GM18858 (cell line): Measurements from ENCODE around the gene ETS2.

Experiments used
- ATAC-seq: cut with Tn5 transposase; IDR thresholded peaks from one replicate; pipeline ENCODE4 v1.9.1; 2021; ENCODE audit not compliant: unreplicated experiment

Gene ETS2

DNA sequence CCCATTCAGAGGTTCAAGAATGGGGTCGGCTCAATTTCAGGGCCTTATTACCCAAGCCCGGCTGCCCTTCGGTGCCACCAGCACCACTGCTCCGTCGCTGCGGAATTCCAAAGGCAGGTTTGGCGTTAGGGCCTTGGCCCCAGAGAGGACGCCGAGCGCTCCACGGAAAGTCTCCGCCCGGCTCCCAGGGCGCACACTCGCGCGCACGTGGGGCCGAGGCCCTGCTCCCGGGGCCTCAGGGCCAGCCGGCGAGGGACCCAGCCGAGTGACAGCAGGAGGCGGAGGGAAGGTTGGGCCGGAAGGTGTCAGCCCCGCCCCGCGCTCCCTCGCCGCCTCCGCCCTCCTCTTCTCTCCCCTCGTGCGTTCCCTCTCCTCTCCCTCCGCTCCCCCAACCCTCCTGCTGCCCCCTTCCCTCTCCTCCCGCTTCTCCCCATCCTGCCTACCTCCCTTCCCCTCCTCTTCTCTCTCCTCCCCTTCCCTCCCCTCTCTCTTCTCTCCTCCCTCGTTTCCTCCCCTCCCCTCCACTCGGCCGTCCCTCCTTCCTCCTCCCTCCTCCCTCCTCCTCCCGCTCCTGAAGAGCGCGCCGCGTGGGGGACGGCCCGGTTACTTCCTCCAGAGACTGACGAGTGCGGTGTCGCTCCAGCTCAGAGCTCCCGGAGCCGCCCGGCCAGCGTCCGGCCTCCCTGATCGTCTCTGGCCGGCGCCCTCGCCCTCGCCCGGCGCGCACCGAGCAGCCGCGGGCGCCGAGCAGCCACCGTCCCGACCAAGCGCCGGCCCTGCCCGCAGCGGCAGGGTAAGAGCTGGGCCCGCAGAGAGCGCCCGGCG, at the start of gene ETS2:
Gene ETS2 (plus strand): TSS at position 602 of the 825 bp plus-strand sequence. CDS start 4,106 bp downstream, outside the sequence.
- peak; percentile 56 for ATAC-seq

DNA sequence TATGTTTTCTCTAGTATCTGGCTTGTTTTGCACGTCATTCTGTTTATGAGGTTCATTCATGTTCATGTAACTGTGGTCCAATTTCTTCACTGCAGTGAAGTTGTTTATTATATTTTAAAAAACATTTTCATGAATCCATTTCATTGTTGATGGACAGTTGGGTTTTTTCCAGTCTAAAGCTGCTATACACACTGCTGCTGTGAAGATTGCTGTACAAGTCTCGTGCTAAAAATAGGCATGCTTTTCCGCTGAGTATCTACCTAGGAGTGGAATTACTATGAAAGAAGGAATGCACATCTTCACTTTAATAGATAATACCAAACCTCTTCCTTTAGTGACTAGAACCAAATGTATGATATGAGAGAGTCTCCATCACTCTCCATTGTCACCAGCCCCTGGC, 49.0 kb upstream of the ETS2 start:
- no peak for ATAC-seq

- no peak for ATAC-seq
Observed at GRCh38 chr21:38758501-38759214, 47.1 kb upstream of the ETS2 start.

- ATAC-seq = no peak
Observed at GRCh38 chr21:38759413-38759812, 46.3 kb upstream of the ETS2 start.

DNA sequence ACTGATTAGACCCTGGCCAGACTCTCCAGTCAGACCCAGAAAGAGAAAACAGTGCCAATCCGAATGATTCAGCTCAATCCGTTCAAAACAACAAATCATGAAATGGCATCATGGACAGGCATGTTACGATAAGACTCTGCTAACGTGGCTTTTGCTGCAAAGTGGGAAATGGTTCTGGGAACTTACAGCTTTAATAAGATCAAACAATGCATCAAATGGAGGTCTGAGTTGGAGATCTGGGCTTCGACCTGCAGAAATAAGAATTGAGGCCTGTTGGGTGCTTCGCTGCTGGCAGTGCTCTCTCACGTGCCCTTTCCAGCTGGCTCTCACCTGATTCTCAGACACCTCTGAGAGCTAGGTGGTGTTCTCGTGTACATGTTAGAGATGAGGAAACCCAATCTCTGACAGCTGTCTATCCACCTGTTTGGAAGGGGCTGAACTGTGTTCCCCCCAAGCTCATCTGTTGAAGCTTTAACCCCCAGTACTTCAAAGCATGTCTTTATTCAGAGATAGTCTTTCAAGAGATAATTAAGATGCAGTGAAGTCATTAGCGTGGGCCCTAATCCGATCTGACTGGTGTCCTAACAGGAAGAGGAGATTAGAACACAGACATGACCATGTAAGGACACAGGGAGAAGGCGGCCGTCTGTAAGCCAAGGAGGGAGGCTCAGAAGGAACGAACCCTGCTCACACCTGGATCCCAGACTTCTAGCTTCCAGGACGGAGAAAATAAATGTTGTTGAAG, 45.5 kb upstream of the ETS2 start:
- ATAC-seq = no peak

DNA sequence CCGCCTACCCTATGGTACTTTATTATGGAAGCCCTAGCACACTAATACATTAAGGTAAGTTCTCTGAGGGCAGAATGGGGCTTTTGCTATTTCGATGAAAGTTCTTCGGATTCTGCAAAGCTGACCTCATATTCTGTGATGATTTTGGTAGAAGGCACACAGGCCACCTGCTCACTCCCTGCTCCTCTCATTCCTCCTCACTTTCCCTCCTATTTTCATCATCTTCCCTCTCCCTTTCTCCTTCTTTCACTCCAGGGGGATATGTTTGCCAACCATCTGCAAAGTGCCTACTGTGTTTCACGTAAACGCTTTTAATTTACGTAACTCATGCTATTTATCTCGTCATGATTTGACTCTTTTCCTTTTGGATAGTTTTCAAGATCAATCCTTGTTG, 45.0 kb upstream of the ETS2 start:
- no peak for ATAC-seq

- ATAC-seq = no peak
Observed at GRCh38 chr21:38761531-38761930, 44.2 kb upstream of the ETS2 start.

- ATAC-seq = no peak
Observed at GRCh38 chr21:38765056-38765455, 40.7 kb upstream of the ETS2 start.

GRCh38 chr21:38766987-38767722, 38.6 kb upstream of the ETS2 start:
- peak; percentile 89 for ATAC-seq

GRCh38 chr21:38768471-38769063, 37.2 kb upstream of the ETS2 start:
- no peak for ATAC-seq

DNA sequence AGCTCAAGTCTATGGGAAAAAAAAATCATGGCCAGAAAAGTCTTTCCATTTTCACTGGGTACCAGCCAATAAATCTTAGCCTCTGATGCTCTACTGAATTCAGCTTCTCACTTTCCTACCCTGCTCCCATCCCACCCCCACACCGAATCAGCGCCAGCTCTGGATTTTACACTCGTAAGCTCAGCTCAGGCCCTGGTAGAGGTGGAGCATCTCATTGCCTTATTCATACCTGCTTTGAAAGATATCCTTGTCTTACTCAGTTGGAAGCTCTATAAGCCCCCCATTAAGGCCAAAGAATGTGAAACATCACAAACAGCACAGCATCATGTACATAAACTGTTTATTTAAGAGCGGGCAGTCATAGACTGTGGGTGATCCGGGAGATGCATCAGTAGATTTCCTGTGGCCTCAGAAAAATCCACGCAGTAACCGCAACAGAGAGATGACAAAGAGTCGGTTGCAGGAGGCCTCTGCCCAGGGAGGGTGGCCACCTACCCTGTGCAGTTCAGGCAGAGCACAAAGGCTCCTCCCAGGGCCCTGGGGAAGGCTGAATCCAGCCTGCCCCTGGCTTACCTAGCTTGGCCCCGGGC, 36.4 kb upstream of the ETS2 start:
- no peak for ATAC-seq

DNA sequence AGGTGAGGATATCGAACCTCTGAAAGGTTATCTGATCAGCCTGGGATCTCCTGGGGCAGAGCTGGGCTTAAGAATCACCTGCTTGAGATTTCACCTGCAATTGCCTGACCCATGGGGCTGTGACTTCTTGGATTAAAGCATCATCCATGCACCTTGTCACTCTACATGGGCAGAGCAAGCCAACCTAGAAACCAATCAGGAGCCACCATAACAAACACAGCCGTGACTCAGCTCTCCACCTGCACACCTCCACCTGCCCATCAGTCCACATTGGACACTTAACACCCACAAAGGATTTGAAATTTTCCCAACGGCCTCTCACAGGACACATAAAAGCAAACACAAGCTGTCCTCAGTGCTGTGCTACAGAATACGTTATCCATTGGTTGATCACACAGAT, 35.1 kb upstream of the ETS2 start:
- ATAC-seq = no peak

DNA sequence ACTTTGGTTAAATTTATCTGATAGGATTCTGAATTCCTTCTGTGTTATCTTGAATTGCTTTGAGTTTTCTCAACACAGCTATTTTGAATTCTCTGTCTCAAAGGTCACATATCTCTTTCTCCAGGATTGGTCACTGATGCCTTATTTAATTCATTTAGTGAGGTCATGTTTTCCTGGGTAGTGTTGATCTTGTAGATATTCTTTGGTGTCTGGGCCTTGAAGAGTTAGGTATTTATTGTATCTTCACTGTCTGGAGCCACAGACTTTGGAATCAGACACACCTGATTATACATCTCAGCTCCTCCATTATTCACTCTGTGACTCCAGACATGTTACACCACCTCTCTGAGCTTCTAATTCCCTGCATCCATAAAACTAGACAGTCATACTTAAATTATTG, 34.2 kb upstream of the ETS2 start:
- no peak for ATAC-seq

DNA sequence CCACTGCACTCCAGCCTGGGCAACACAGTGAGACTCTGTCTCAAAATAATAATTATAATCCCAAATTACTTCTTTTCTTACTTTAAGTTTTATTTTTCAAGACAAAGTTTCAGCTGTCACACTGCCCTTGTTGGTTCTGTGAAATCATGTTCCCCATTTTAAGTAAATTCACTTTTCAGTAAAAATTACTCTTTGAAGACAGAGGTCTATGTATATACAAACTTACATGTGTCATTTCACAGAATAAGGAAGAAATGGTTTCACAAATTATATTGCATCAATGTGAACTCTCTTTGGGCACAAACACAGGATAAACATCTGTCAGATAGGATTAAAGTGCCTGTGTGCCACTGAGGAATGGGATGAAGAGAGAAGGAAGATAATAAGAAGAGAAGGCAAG, 33.1 kb upstream of the ETS2 start:
- no peak for ATAC-seq

DNA sequence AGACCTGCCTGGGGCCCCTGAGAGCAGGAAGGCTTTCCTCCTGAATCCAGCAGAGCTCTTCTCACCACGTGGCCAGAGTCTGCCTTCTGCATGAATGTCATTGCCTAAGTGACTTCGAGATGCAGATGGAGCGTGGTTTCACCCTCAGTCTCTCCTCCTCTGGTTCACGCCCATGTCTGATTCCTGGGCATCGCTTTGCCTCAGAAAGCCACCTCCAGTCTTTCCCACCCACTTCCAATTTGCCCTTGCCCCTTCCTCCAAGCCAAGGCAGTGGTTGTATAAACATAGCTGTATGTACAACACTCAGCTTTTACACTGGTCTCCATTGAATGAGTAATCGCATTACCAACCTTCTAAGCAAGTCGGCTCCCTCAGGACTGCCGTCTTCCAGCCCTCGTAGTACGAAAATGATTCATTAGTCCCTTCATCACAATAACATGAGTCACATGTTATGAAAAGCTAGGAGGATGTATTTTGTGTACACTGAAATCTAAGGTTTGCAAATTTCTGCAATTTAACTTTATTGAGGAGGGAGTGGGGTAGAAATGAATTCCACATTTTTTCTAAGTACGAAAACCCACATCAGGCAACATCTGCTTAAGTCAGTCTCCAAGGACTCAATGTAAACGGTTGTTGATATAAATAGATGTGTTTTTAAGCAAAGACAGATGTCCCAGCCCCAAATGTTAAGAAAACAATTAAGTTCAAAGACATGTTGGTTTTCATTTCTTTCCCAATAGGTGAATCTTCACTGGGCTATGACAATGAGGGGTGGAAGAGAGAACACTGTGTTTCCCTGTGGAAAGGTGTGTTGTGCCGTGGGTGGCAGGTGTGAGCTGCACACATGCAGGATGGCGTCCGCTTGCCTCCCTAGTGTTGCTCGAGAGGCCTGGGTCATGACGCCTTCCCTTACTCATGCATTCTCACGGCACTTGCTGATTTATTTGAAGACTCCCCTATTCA, 32.3 kb upstream of the ETS2 start:
- ATAC-seq = no peak

- ATAC-seq = no peak
Observed at GRCh38 chr21:38774152-38774551, 31.6 kb upstream of the ETS2 start.

DNA sequence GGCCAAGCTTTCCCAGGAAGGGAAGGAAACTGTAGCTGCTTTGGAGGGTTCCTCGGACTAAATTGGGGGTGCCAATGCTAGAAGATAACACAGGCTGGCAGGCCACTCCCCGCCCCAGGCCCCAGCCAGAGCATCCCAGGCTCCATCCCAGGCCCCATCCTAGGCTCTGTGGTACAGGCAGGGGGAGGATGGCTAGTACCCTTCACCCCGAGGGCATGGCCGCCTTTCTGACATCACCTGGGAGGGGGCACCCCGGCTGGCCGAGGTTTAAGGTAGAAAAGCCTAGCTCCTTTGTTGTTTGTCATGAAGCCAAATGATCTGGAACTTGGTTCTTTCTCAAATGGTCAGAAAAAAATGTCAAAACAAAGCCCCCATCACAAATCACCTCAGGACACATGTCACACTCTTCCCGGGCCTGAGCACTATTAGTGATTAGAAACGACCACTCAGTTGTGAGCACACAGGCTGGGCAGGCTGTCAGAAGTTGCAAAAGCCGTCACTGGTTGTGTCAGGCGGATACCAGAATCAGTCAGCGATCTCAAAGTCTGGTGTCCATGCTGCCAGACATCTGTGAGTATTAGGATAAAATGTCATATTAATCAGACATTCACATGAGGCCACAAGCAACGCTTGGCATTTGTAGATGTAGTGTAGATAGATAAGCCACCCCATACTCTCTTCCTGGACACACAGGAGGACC, 31.0 kb upstream of the ETS2 start:
- ATAC-seq = no peak

- no peak for ATAC-seq
Observed at GRCh38 chr21:38775733-38776132, 30.0 kb upstream of the ETS2 start.

DNA sequence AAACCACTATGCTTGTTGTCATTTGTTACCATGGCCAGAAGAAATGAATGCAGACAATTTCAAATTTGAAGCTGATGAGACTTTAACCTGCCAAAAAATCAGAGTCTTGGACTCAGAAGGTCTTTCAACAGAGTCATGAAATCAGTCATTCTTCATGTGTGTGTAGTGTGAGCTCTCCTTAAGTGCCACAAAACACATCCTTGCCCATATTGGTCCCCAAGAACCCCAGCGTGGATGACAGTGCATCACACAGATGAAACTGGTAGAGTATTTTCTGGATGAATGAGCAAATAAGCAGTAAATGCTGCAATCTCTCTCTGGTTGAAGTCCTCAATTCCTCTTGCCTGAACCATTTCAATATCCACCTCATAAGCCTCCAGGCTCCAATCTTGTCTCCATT, 28.7 kb upstream of the ETS2 start:
- ATAC-seq = no peak
